H1 (cell line): ENCODE data around the gene MRPL16. TPM values are rescaled to one million over a fixed set of nuclear protein-coding genes. Genes with fewer than 3 reads are reported as not detected.

Experiments
- BCL11A ChIP-seq, 2 experiments: IDR thresholded peaks; one replicate each; pipeline ENCODE4 v1.6.1; 2011; ENCODE audit warnings: low read depth in 2 of 2, low read length in 2 of 2, mild to moderate bottlenecking in 2 of 2
- TEAD4 ChIP-seq: IDR thresholded peaks from 2 replicates; pipeline ENCODE4 v1.6.1; 2012; ENCODE audit warnings: low read depth, low read length, inconsistent platforms, mixed read lengths
- polyA plus RNA-seq, 7 experiments: library from polyadenylated mRNA; depleted of rRNA in 3 of 7; stranded (reverse) in 5 of 7; unstranded in 2 of 7; fragments of >200 nt in 5 of 7; fragments of 200-250 nt in 2 of 7; gene quantifications; 1 replicate in 5 of 7; 2 replicates in 1 of 7; 4 replicates in 1 of 7; pipeline versions ENCODE4 v1.2.1 to v1.2.3, GENCODE V29; 2011 to 2013; ENCODE audit warnings: missing spikeins in 2 of 7, mixed read lengths in 2 of 7
- total RNA-seq: library from RNA; stranded (reverse); fragmentation: NEBNext Ultra II Directional; extraction: Animal tissue kit (Norgen Biotek cat#: 25700); gene quantifications from 2 replicates; pipeline ENCODE4 v1.2.1, GENCODE V29; 2021
- TF ChIP-seq, protein P1 (sequence below): fragments of 300-600 bp; sonication (generic); IDR thresholded peaks from 2 replicates; pipeline ENCODE4 v1.7.1; 2012; ENCODE audit warnings: low read length, moderate library complexity, mild to moderate bottlenecking, inconsistent platforms; ENCODE audit not compliant: insufficient replicate concordance

MRPL16 gene
- total and polyA plus RNA-seq, 2 of the 8 experiments (the other 6 are each of a cell fraction or from before 2014, with no cell fraction given) = 69.2 to 79.8 TPM

DNA sequence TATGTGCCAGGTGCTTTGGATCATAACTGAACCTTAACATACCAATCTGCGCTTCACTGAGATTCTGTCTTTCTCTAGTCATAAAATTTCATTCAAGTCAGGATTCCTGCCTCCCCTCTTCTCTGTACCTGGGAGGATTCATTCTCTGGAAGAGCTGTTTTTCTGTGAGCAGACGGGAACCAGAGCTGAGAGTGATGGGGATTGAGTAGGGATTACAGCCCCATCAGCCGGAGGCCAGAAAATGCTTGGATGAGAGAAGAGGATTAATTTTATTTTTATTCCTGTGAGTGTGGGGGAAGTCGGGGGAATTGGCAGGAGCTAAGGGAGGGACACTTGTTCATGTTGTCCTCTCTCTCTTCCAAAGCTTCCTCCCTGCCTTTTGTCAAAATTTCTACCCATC lies 50.7 kb downstream of the MRPL16 start (continued):
- TF ChIP-seq, protein P1, sequence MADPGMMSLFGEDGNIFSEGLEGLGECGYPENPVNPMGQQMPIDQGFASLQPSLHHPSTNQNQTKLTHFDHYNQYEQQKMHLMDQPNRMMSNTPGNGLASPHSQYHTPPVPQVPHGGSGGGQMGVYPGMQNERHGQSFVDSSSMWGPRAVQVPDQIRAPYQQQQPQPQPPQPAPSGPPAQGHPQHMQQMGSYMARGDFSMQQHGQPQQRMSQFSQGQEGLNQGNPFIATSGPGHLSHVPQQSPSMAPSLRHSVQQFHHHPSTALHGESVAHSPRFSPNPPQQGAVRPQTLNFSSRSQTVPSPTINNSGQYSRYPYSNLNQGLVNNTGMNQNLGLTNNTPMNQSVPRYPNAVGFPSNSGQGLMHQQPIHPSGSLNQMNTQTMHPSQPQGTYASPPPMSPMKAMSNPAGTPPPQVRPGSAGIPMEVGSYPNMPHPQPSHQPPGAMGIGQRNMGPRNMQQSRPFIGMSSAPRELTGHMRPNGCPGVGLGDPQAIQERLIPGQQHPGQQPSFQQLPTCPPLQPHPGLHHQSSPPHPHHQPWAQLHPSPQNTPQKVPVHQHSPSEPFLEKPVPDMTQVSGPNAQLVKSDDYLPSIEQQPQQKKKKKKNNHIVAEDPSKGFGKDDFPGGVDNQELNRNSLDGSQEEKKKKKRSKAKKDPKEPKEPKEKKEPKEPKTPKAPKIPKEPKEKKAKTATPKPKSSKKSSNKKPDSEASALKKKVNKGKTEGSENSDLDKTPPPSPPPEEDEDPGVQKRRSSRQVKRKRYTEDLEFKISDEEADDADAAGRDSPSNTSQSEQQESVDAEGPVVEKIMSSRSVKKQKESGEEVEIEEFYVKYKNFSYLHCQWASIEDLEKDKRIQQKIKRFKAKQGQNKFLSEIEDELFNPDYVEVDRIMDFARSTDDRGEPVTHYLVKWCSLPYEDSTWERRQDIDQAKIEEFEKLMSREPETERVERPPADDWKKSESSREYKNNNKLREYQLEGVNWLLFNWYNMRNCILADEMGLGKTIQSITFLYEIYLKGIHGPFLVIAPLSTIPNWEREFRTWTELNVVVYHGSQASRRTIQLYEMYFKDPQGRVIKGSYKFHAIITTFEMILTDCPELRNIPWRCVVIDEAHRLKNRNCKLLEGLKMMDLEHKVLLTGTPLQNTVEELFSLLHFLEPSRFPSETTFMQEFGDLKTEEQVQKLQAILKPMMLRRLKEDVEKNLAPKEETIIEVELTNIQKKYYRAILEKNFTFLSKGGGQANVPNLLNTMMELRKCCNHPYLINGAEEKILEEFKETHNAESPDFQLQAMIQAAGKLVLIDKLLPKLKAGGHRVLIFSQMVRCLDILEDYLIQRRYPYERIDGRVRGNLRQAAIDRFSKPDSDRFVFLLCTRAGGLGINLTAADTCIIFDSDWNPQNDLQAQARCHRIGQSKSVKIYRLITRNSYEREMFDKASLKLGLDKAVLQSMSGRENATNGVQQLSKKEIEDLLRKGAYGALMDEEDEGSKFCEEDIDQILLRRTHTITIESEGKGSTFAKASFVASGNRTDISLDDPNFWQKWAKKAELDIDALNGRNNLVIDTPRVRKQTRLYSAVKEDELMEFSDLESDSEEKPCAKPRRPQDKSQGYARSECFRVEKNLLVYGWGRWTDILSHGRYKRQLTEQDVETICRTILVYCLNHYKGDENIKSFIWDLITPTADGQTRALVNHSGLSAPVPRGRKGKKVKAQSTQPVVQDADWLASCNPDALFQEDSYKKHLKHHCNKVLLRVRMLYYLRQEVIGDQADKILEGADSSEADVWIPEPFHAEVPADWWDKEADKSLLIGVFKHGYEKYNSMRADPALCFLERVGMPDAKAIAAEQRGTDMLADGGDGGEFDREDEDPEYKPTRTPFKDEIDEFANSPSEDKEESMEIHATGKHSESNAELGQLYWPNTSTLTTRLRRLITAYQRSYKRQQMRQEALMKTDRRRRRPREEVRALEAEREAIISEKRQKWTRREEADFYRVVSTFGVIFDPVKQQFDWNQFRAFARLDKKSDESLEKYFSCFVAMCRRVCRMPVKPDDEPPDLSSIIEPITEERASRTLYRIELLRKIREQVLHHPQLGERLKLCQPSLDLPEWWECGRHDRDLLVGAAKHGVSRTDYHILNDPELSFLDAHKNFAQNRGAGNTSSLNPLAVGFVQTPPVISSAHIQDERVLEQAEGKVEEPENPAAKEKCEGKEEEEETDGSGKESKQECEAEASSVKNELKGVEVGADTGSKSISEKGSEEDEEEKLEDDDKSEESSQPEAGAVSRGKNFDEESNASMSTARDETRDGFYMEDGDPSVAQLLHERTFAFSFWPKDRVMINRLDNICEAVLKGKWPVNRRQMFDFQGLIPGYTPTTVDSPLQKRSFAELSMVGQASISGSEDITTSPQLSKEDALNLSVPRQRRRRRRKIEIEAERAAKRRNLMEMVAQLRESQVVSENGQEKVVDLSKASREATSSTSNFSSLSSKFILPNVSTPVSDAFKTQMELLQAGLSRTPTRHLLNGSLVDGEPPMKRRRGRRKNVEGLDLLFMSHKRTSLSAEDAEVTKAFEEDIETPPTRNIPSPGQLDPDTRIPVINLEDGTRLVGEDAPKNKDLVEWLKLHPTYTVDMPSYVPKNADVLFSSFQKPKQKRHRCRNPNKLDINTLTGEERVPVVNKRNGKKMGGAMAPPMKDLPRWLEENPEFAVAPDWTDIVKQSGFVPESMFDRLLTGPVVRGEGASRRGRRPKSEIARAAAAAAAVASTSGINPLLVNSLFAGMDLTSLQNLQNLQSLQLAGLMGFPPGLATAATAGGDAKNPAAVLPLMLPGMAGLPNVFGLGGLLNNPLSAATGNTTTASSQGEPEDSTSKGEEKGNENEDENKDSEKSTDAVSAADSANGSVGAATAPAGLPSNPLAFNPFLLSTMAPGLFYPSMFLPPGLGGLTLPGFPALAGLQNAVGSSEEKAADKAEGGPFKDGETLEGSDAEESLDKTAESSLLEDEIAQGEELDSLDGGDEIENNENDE = no peak
- TF ChIP-seq BCL11A (IDR thresholded peaks at IDR 0.05; ENCODE audit: low read depth in 2 of 2, low read length in 2 of 2) (no peak), TEAD4 (no peak)
- TF ChIP-seq, all 59 proteins: peak for 0
